ENCODE measurements around the gene OOSP3. TPM values are rescaled to one million over a fixed set of nuclear protein-coding genes. Genes with fewer than 3 reads are reported as not detected.
"Not testable (repeated sequence)": the region's sequence is repeated elsewhere in the genome, so short reads cannot be mapped to it uniquely, and the experiment has no call there.

The OOSP3 gene
- total RNA-seq, 2 donors from 2014 or later, result not detected

- WGBS, 2 donors, result 95 to 97% methylated on average over 1 of the region's 1 CpG
- intact Hi-C loops (cut with DNase I), result no loop called here
- no peak overlapping the region for H3K27ac ChIP-seq
- DNase-seq (no peak), ATAC-seq (no peak)
- H3K9me3 ChIP-seq, result no peaks in the 10 kb centered on the region
- TF ChIP-seq CTCF (IDR thresholded peaks at IDR 0.05), result no peak
- TF ChIP-seq POLR2A (IDR thresholded peaks at IDR 0.05), result no peak
- no peaks in the 10 kb centered on the region for H3K27me3 ChIP-seq
- no peaks in the 10 kb centered on the region for H3K4me1 ChIP-seq
- no peak overlapping the region for H3K4me3 ChIP-seq
- no peaks in the 10 kb centered on the region for H3K36me3 ChIP-seq (replicated peaks in 1 of 2; ENCODE audit: insufficient read depth in 1 of 2, low read depth in 2 of 2)
These were observed 5.0 kb downstream of the OOSP3 start for GRCh38 chr11:59883597-59883996.

GRCh38 chr11:59887156-59887555 is 8.6 kb downstream of the OOSP3 start:
- H3K27me3 ChIP-seq; intact Hi-C loops (cut with DNase I); H3K4me3 ChIP-seq; ATAC-seq; H3K9me3 ChIP-seq; H3K4me1 ChIP-seq; DNase-seq; H3K36me3 ChIP-seq (replicated peaks in 1 of 2; ENCODE audit: insufficient read depth in 1 of 2, low read depth in 2 of 2); H3K27ac ChIP-seq: not testable (repeated sequence)

- H3K4me1 ChIP-seq, result no peaks in the 10 kb centered on the region
- H3K4me3 ChIP-seq, result no peak overlapping the region
- no peaks in the 10 kb centered on the region for H3K36me3 ChIP-seq (replicated peaks in 1 of 2; ENCODE audit: insufficient read depth in 1 of 2, low read depth in 2 of 2)
- peaks cover 0 to 8% (median 0%) of the 10 kb centered on the region in 3 donors for H3K9me3 ChIP-seq
- WGBS, 2 donors, result 70 to 73% methylated on average over 4 of the region's 4 CpGs
- ATAC-seq, result no peak
- intact Hi-C loops (cut with DNase I), result no loop called here
- TF ChIP-seq POLR2A (IDR thresholded peaks at IDR 0.05), result no peak
- no peak for TF ChIP-seq CTCF (IDR thresholded peaks at IDR 0.05)
- H3K27me3 ChIP-seq, result no peaks in the 10 kb centered on the region
- DNase-seq, result no peak
- no peak overlapping the region for H3K27ac ChIP-seq
These were observed 13.2 kb downstream of the OOSP3 start for GRCh38 chr11:59891781-59892181.

GRCh38 chr11:59894616-59895015 is 16.0 kb downstream of the OOSP3 start:
- DNase-seq, result no peak
- intact Hi-C loops (cut with DNase I), result no loop called here
- peaks cover 0 to 3% (median 0%) of the 10 kb centered on the region in 3 donors for H3K9me3 ChIP-seq
- ATAC-seq, result no peak
- no peaks in the 10 kb centered on the region for H3K36me3 ChIP-seq (replicated peaks in 1 of 2; ENCODE audit: insufficient read depth in 1 of 2, low read depth in 2 of 2)
- H3K27me3 ChIP-seq, result no peaks in the 10 kb centered on the region
- no peak for TF ChIP-seq POLR2A (IDR thresholded peaks at IDR 0.05)
- TF ChIP-seq CTCF (IDR thresholded peaks at IDR 0.05), result no peak
- H3K27ac ChIP-seq, result no peak overlapping the region
- no peak overlapping the region for H3K4me3 ChIP-seq
- WGBS, 2 donors, result 80 to 96% methylated on average over 1 of the region's 1 CpG
- H3K4me1 ChIP-seq, result no peaks in the 10 kb centered on the region

- ATAC-seq (no peak), DNase-seq (no peak)
- TF ChIP-seq CTCF (IDR thresholded peaks at IDR 0.05) (no peak), POLR2A (IDR thresholded peaks at IDR 0.05) (no peak)
- Histone ChIP-seq H3K4me1 (no peaks in the 10 kb centered on the region), H3K4me3 (no peak overlapping the region), H3K27me3 (no peaks in the 10 kb centered on the region), H3K27ac (no peak overlapping the region), H3K9me3 (no peaks in the 10 kb centered on the region), H3K36me3 (replicated peaks in 1 of 2; ENCODE audit: insufficient read depth in 1 of 2, low read depth in 2 of 2) (no peaks in the 10 kb centered on the region)
- intact Hi-C loops (cut with DNase I), result no loop called here
- WGBS, 2 donors, result 96 to 98% methylated on average over 29 to 31 of the region's 31 CpGs
These were observed 19.5 kb downstream of the OOSP3 start for GRCh38 chr11:59898046-59898445.
